Testis (tissue), 3 donors: ENCODE results near the gene MAT2A. TPM values are rescaled to one million over a fixed set of nuclear protein-coding genes. Genes with fewer than 3 reads are reported as not detected.
A peak's percentile ranks its signal among the peaks of the same experiment; 100 is the strongest.

Experiments
- DNase-seq: peaks from one replicate; pipeline ENCODE4 v3.0.0-alpha.2; 2019
- H3K27ac ChIP-seq, 2 donors: fragments of 200-600 bp; sonication (generic); one replicate each; pipeline ENCODE4 v1.5.1; 2019
- H3K27me3 ChIP-seq: fragments of 200-600 bp; sonication (generic); one replicate; pipeline ENCODE4 v1.5.1; 2019
- H3K36me3 ChIP-seq: fragments of 200-600 bp; sonication (generic); one replicate; pipeline ENCODE4 v1.5.1; 2017; ENCODE audit warnings: low read depth; ENCODE audit errors: missing control alignments
- H3K4me1 ChIP-seq: fragments of 200-600 bp; sonication (generic); one replicate; pipeline ENCODE4 v1.5.1; 2019
- H3K4me3 ChIP-seq, 2 donors: fragments of 200-600 bp; sonication (generic); one replicate each; pipeline ENCODE4 v1.5.1; 2017 to 2019
- H3K9me3 ChIP-seq: fragments of 200-600 bp; sonication (generic); one replicate; pipeline ENCODE4 v1.5.1; 2017
- POLR2A ChIP-seq: fragments of 450-650 bp; IDR thresholded peaks from one replicate; pipeline ENCODE4 v1.6.1; 2017; ENCODE audit warnings: antibody characterized with exemption, mild to moderate bottlenecking, moderate library complexity
- WGBS, 2 donors: methylation state at CpG; one replicate each; pipeline ENCODE4 v1.1.5; 2018; 5-methylcytosine and 5-hydroxymethylcytosine counted together
- intact Hi-C: fragments of 100-400 bp; cut with DNase I; formaldehyde crosslinking; loops from one replicate; pipeline ENCODE4 v1.15.1; 2023; ENCODE audit warnings: low total_unique reads
- polyA plus RNA-seq: library from polyadenylated mRNA; stranded (reverse); fragments of 350-450 nt; fragmentation: Illumina TruSeq; extraction: RNeasy Lipid Tissue Mini Kit (QIAGEN cat#74804); gene quantifications from one replicate; pipeline ENCODE4 v1.2.3, GENCODE V29; 2014; ENCODE audit warnings: low read depth, low replicate concordance; ENCODE audit not compliant: insufficient read depth
- total RNA-seq, 2 donors: library from RNA; depleted of rRNA; stranded (reverse); fragments of >200 nt; gene quantifications; one replicate each; pipeline ENCODE4 v1.2.3, GENCODE V29; 2016
- TF ChIP-seq, protein P1 (sequence below), 3 experiments: fragments of 450-650 bp in 2 of 3; fragments of 200-600 bp in 1 of 3; sonication (generic) in 1 of 3; IDR thresholded peaks; one replicate each; pipeline ENCODE4 v1.5.1; 2016 to 2019; ENCODE audit warnings: antibody characterized with exemption in 3 of 3, mild to moderate bottlenecking in 2 of 3, moderate library complexity in 1 of 3

The MAT2A gene
- total and polyA plus RNA-seq, 3 donors from 2014 or later = 198 to 268 (median 219) TPM

- WGBS, 2 donors = 77 to 79% methylated on average over 8 of the region's 8 CpGs
- H3K36me3 ChIP-seq = no peaks in the 10 kb centered on the region
- TF ChIP-seq, protein P1, sequence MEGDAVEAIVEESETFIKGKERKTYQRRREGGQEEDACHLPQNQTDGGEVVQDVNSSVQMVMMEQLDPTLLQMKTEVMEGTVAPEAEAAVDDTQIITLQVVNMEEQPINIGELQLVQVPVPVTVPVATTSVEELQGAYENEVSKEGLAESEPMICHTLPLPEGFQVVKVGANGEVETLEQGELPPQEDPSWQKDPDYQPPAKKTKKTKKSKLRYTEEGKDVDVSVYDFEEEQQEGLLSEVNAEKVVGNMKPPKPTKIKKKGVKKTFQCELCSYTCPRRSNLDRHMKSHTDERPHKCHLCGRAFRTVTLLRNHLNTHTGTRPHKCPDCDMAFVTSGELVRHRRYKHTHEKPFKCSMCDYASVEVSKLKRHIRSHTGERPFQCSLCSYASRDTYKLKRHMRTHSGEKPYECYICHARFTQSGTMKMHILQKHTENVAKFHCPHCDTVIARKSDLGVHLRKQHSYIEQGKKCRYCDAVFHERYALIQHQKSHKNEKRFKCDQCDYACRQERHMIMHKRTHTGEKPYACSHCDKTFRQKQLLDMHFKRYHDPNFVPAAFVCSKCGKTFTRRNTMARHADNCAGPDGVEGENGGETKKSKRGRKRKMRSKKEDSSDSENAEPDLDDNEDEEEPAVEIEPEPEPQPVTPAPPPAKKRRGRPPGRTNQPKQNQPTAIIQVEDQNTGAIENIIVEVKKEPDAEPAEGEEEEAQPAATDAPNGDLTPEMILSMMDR (IDR thresholded peaks at IDR 0.05) = no peak
- TF ChIP-seq POLR2A = no peak
These were observed 36.8 kb downstream of the MAT2A start for GRCh38 chr2:85575739-85576138.

GRCh38 chr2:85577063-85577385, 38.1 kb downstream of the MAT2A start:
- 79 to 80% methylated on average over 3 of the region's 3 CpGs for WGBS, 2 donors
- no peaks in the 10 kb centered on the region for H3K9me3 ChIP-seq
- H3K27me3 ChIP-seq = no peaks in the 10 kb centered on the region
- no peaks in the 10 kb centered on the region for H3K36me3 ChIP-seq
- peaks cover 26% of the 10 kb centered on the region for H3K4me1 ChIP-seq
- no peak overlapping the region for H3K4me3 ChIP-seq
- intact Hi-C loops = no loop called here
- DNase-seq = no peak
- H3K27ac ChIP-seq = peak overlapping the region in 1 of 2 donors; percentile 59
- no peak for TF ChIP-seq POLR2A
- TF ChIP-seq, protein P1 (IDR thresholded peaks at IDR 0.05) = no peak

More at GRCh38 chr2:85575739-85576138, 36.8 kb downstream of the MAT2A start:
- Histone ChIP-seq H3K4me1 (peaks cover 26% of the 10 kb centered on the region), H3K27me3 (no peaks in the 10 kb centered on the region), H3K9me3 (no peaks in the 10 kb centered on the region), H3K4me3 (no peak overlapping the region), H3K27ac (no peak overlapping the region)
- intact Hi-C loops = no loop called here
- no peak for DNase-seq

- Histone ChIP-seq H3K4me3 (no peak within 1 kb of the TSS), H3K27me3 (no peaks in the 10 kb centered on the region), H3K4me1 (peaks cover 26% of the 10 kb centered on the region), H3K9me3 (no peaks in the 10 kb centered on the region), H3K27ac (peak within 1 kb of the TSS; percentile 19 to 59), H3K36me3 (no peaks in the 10 kb centered on the region)
- intact Hi-C loops = no loop called here
- WGBS, 2 donors = 57 to 67% methylated on average over 19 of the region's 19 CpGs
- no peak for DNase-seq
- TF ChIP-seq, protein P1 (IDR thresholded peaks at IDR 0.05) = no peak
- no peak for TF ChIP-seq POLR2A
These were observed 38.6 kb downstream of the MAT2A start, which contains the start of gene VAMP8 for GRCh38 chr2:85577386-85578242. VAMP8 (plus strand) TSS chr2:85577586; CDS start chr2:85577647, 61 bp downstream.

- WGBS, 2 donors = 55 to 62% methylated on average over 19 of the region's 19 CpGs
- no peak for TF ChIP-seq POLR2A
- TF ChIP-seq, protein P1 (IDR thresholded peaks at IDR 0.05) = no peak
- no peaks in the 10 kb centered on the region for H3K36me3 ChIP-seq
- peaks cover 26% of the 10 kb centered on the region for H3K4me1 ChIP-seq
- intact Hi-C loops = no loop called here
- peak; percentile 41 for DNase-seq
- H3K27me3 ChIP-seq = no peaks in the 10 kb centered on the region
- H3K4me3 ChIP-seq = no peak overlapping the region
- no peaks in the 10 kb centered on the region for H3K9me3 ChIP-seq
- H3K27ac ChIP-seq = peak overlapping the region; percentile 19 to 59
These were observed 39.5 kb downstream of the MAT2A start for GRCh38 chr2:85578243-85579180.
